ENCODE measurements around the gene MS4A3.
"Not testable (repeated sequence)": the region's sequence is repeated elsewhere in the genome, so short reads cannot be mapped to it uniquely, and the experiment has no call there.

Gene MS4A3

DNA sequence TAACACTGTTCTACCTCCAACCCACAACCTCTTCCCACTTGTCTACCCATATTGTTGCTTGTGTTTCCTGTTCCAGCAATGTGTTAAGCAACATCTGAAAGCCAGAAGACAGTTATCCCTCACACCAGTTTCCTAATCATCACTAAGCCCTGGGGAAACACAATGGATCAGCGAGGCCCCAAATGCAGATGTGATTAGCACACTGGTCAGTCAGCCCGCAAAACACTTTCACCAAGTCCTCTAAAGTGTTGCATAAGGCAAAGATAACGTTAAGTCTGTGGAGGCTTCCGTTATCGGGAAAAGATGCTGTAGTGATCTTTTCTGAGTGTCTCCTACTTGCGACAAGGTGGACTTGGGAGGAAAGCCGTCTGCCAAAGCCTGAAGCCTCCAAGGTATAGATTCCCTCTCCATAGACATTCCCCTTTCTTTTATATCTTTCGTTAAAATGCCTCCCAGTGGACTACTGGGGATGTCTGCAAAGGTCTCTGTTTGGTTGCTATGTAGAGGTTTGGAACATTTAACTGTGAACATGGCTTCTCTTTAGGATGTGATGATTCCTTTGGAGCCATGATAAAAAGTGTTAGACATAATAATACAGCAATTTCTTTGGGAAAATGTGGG lies at the start of gene MS4A3:
TSS of gene MS4A3 (plus strand) at position 317 of the 621 bp plus-strand sequence. CDS start 4,496 bp downstream, outside the sequence.
- no peak for DNase-seq

- DNase-seq: no peak
These were observed 39.6 kb upstream of the MS4A3 start, which contains the start of gene OOSP4B for GRCh38 chr11:60016881-60017280. TSS of gene OOSP4B (plus strand) at chr11:60017181.

GRCh38 chr11:60018058-60018457 lies 38.4 kb upstream of the MS4A3 start:
- no peak for DNase-seq

- DNase-seq: not testable (repeated sequence)
These were observed 36.1 kb upstream of the MS4A3 start for GRCh38 chr11:60020376-60020775.

GRCh38 chr11:60029015-60029632 lies 27.3 kb upstream of the MS4A3 start:
- DNase-seq: no peak

DNA sequence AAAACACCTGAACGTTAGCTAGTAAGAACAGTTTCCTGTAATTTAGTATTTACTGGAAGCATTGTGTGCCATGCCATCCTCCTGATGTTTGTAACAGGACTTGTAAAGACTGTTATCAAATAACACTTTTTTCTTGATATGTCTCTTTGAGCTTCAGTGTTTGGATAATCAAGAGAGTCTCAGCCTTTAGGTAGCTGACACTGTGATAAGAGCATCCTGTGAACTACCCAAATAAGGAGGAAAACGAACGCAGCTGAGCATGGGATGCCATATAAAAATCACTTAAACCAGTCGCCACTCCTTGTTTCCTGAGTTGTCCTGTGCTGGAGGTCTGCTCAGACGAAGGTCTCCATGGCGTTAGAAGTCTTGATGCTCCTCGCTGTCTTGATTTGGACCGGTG lies 16.4 kb upstream of the MS4A3 start, which contains the start of gene OOSP2:
TSS of gene OOSP2 (plus strand) at position 301 of the 400 bp plus-strand sequence. CDS start at position 352, 51 bp downstream.
- DNase-seq: no peak

- DNase-seq: not testable (repeated sequence)
These were observed 6.0 kb upstream of the MS4A3 start for GRCh38 chr11:60050422-60050821.

DNA sequence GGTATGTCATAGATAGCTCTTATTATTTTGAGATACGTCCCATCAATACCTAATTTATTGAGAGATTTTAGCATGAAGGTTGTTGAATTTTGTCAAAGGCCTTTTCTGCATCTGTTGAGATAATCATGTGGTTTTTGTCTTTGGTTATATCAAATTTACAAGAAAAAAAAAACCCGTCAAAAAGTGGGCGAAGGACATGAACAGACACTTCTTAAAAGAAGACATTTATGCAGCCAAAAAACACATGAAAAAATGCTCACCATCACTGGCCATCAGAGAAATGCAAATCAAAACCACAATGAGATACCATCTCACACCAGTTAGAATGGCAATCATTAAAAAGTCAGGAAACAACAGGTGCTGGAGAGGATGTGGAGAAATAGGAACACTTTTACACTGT lies 5.6 kb upstream of the MS4A3 start:
- DNase-seq: not testable (repeated sequence)

DNA sequence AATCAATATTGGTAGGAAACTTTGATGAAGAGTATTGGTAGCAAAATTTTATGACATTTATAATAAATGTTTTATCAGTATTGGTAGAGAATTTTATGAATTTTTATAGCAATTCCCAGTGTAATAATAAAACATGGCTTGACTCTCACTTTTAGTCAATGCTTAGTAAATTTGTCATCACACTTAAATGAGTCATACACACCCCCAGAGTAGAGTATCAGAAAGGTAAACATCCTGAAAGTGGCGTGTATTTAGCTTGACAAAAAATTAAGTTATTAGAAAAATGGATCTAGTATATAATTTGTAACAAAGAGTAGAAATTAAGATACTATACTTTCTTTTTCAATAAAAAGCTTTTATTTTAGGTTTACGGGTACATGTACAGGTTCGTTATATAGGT lies 2.6 kb downstream of the MS4A3 start:
- DNase-seq: no peak

- no peak for DNase-seq
These were observed 3.2 kb downstream of the MS4A3 start for GRCh38 chr11:60059521-60060240.

- DNase-seq: no peak
These were observed 7.6 kb downstream of the MS4A3 start for GRCh38 chr11:60064111-60064510.

GRCh38 chr11:60065801-60066200 lies 9.3 kb downstream of the MS4A3 start:
- DNase-seq: no peak

DNA sequence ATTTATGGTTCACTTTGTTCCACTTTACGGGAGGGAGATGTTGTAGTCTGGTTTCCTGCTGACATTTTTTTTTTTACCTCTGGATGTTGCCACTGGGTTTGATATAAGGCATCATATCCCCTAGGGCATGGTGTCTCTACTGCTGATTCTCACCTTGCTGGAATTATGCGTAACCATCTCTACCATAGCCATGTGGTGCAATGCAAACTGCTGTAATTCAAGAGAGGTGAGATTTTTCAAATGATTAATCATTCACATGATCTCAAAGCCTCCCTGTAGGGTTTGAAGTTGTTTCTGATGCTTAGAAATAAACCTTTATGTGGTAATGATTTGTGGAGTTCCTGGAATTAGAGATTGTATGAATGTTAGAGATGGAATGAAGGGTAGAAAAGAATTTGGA lies 13.0 kb downstream of the MS4A3 start:
- no peak for DNase-seq

DNA sequence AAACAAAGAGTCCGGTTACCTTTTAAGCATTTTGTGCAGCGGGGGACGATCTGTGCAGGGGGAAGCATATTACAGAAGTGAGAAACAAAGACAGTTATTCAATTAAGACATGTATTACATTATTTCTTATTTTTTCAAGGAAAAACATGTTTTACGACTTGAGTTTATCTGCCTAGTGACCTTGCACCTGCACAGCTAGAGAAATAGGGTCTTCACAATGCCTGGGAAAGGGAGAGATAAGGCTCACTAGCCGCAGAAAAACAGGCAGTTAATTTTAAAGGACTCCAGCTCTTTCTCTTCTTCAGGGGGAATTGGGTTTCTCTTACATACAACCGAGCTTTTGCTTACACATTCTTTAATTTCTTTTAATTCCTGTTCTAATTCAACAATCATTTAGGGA lies 15.2 kb downstream of the MS4A3 start:
- DNase-seq: not testable (repeated sequence)

DNA sequence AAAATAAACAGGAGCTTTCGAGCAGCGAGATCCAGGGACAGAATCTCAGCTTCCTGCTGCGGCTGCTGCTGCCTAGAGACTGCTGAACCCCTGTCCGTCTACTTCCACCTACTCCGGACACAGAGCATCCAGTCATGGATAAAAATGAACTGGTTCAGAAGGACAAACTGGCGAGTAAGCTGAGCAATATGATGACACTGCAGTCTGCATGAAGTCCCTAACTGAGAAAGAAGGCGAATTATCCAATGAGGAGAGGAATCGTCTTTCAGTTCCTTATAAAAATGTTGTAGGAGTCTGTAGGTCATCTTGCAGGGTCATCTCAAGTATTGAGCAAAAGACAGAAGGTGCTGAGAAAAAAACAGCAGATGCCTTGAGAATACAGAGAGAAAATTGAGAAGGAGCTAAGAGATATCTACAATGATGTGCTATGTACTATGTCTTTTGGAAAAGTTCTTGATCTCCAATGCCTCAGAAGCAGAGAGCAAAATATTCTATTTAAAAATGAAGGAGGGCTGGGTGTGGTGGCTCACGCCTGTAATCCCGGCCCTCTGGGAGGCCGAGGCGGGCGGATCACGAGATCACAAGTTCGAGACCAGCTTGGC lies 20.9 kb downstream of the MS4A3 start:
- DNase-seq: no peak

DNA sequence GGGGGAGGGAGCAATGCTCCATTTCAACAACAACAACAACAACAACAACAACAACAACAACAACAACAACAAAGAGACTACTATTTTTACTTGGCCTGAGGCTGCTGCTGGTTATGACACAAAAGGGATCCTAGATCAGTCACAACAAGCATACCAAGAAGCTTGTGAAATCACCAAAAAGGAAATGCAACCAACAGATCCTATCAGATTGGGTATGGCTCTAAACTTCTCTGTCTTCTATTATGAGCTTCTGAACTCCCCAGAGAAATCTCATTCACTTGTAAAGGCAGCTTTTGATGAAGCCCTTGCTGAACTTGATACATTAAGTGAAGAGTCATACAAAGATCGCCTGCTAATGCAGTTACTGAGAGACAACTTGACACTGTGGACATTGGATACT lies 21.5 kb downstream of the MS4A3 start:
- DNase-seq: no peak

GRCh38 chr11:60078745-60079144 lies 22.3 kb downstream of the MS4A3 start:
- no peak for DNase-seq

DNA sequence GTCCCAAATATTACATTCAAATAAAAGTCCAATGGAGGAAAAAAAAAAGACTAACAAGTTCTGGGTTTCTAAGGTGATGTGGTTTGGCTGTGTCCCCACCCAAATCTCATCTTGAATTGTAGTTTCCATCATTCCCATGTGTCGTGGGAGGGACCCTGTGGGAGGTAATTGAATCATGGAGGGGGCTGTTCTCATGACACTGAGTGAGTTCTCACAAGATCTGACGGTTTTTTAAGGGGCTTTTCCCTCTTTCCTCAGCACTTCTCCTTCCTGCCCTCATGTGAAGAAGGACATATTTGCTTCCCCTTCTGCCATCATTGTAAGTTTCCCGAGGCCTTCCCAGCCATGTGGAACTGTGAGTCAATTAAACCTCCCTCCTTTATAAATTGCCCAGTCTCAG lies 24.1 kb downstream of the MS4A3 start:
- no peak for DNase-seq

DNA sequence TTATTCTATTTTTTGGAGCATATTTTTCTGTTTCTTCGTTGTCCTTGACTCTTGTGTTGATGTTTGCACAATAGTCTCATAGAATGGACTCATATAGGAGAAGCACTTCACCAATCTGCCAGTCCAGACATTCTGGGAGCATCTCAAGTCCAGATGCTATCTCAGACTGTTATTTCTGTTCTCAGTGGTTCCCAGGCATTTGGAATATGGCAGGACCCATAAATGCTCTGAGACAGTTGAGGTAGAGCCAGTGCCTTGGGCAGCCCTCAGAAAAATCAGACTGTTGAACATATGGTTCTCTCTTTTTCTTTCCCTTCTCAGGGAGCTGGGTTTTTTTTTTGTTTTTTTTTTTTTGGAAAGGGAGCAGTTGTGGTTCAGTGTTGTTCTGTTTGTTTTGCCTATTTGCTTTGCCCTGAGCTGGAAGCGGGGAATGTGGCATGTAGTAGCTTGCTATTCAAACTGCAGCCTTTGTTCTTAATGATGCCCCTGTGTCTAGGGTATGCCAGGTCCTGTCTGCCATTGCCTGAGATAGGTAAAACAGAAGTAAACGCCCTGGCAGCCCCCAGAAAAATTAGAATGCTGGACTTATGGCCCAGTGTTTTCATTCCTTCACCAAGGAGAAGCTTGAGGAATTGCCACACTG lies 28.3 kb downstream of the MS4A3 start:
- DNase-seq: peak; percentile 75

GRCh38 chr11:60085909-60086308 lies 29.4 kb downstream of the MS4A3 start:
- DNase-seq: no peak

DNA sequence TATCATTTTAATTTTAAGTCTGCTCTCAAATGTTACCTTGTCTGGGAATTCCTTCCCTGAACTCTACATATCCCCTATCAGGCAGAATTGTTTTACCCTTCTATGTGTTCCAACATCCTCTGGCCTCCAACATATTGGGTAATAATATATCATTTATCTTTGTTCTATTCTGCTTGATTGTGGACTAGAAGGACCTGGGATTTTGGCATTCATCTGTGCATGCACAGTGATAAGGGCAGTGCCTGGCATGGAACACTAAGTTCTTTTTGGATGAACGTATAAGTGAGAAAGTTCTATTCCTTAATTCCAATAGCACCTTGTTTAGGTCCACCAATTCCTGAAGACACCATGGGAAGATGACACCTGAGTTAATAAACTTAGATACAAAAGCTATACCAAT lies 30.8 kb downstream of the MS4A3 start:
- no peak for DNase-seq

GRCh38 chr11:60088364-60088763 lies 31.9 kb downstream of the MS4A3 start, which contains the start of gene MS4A2:
TSS of gene MS4A2 (plus strand) at chr11:60088664. CDS start at chr11:60088766, 102 bp downstream.
- no peak for DNase-seq
